Hepatocyte (in vitro differentiated cells): ENCODE data around the gene CHCHD6.

Source experiments
- EZH2 ChIP-seq: fragments of 200-600 bp; sonication (generic); IDR thresholded peaks from 2 replicates; pipeline ENCODE4 v1.6.1; 2016; ENCODE audit warnings: antibody characterized with exemption, mild to moderate bottlenecking, borderline replicate concordance
- EZH2phosphoT487 ChIP-seq: fragments of 200-600 bp; sonication (generic); IDR thresholded peaks from one replicate; pipeline ENCODE4 v1.6.1; 2018; ENCODE audit warnings: antibody characterized with exemption, mild to moderate bottlenecking, low read depth, moderate library complexity; ENCODE audit not compliant: unreplicated experiment, severe bottlenecking
- TF ChIP-seq, protein P1 (sequence below): fragments of 200-600 bp; sonication (generic); IDR thresholded peaks from 2 replicates; pipeline ENCODE4 v1.5.1; 2016; ENCODE audit warnings: antibody characterized with exemption, mild to moderate bottlenecking; ENCODE audit not compliant: poor library complexity

DNA sequence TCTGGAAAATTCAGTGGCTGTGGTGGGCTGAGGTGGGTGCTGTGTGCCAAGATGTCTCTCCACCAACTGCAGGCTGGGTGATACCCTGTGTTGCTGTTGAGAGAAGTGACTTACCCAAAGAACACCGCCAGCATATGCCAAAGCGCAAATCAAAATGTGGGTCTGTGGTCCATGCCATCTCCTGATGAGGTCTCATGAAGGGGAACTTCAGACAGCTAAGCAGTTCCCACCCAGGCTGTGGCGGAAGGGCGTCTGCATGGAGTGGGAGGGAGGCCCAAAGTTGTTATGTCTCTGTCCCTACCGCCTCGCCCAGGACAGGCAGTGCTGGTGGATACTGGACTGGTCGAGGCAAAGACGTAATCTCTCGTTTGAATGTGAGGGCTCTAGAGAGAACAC lies 208.0 kb downstream of the CHCHD6 start:
- TF ChIP-seq EZH2 (no peak), EZH2phosphoT487 (no peak)
- TF ChIP-seq, protein P1, sequence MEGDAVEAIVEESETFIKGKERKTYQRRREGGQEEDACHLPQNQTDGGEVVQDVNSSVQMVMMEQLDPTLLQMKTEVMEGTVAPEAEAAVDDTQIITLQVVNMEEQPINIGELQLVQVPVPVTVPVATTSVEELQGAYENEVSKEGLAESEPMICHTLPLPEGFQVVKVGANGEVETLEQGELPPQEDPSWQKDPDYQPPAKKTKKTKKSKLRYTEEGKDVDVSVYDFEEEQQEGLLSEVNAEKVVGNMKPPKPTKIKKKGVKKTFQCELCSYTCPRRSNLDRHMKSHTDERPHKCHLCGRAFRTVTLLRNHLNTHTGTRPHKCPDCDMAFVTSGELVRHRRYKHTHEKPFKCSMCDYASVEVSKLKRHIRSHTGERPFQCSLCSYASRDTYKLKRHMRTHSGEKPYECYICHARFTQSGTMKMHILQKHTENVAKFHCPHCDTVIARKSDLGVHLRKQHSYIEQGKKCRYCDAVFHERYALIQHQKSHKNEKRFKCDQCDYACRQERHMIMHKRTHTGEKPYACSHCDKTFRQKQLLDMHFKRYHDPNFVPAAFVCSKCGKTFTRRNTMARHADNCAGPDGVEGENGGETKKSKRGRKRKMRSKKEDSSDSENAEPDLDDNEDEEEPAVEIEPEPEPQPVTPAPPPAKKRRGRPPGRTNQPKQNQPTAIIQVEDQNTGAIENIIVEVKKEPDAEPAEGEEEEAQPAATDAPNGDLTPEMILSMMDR, result no peak
